ENCODE measurements around the gene ZNF140. TPM values are rescaled to one million over a fixed set of nuclear protein-coding genes. Genes with fewer than 3 reads are reported as not detected.

ZNF140 gene
- total and polyA plus RNA-seq, 2 donors from 2014 or later: 14.1 to 20.4 TPM

GRCh38 chr12:133108150-133108549 lies 27.4 kb downstream of the ZNF140 start:
- TF ChIP-seq CTCF (IDR thresholded peaks at IDR 0.05; ENCODE audit: borderline replicate concordance, extremely low read depth, insufficient read depth): no peak
- H3K36me3 ChIP-seq (ENCODE audit: control insufficient read depth in 2 of 3, insufficient read depth in 3 of 3, low read length in 3 of 3): peaks cover 21 to 44% (median 25%) of the 10 kb centered on the region in 3 donors
- intact Hi-C loops (cut with DNase I): loop anchor here (5.0 kb wide), 1 partner anchor 56 kb away; no protein-coding TSS in a partner anchor
- H3K9ac ChIP-seq (ENCODE audit: low read length in 3 of 3): no peak overlapping the region
- peaks cover 22 to 85% (median 59%) of the 10 kb centered on the region in 3 donors for H3K9me3 ChIP-seq (ENCODE audit: control insufficient read depth in 2 of 3, insufficient read depth in 1 of 3, low read length in 3 of 3)
- FAIRE-seq (no peak), DNase-seq (no peak)
- peak overlapping the region in 2 of 3 donors; percentile 4 to 8 for H3K4me3 ChIP-seq (ENCODE audit: low read length in 3 of 3)
- no peaks in the 10 kb centered on the region for H3K27me3 ChIP-seq (ENCODE audit: control insufficient read depth, insufficient read depth, low read length)
- no peak overlapping the region for H3K27ac ChIP-seq (ENCODE audit: low read depth in 2 of 2, low read length in 2 of 2)
- H3K4me1 ChIP-seq (ENCODE audit: control insufficient read depth in 2 of 3, insufficient read depth in 2 of 3, low read depth in 1 of 3, low read length in 3 of 3): no peaks in the 10 kb centered on the region

GRCh38 chr12:133120385-133121191 lies 39.9 kb downstream of the ZNF140 start:
- no peaks in the 10 kb centered on the region for H3K4me1 ChIP-seq (ENCODE audit: control insufficient read depth in 2 of 3, insufficient read depth in 2 of 3, low read depth in 1 of 3, low read length in 3 of 3)
- no peak overlapping the region for H3K27ac ChIP-seq (ENCODE audit: low read depth in 2 of 2, low read length in 2 of 2)
- DNase-seq (no peak), FAIRE-seq (no peak)
- no peaks in the 10 kb centered on the region for H3K27me3 ChIP-seq (ENCODE audit: control insufficient read depth, insufficient read depth, low read length)
- H3K4me3 ChIP-seq (ENCODE audit: low read length in 3 of 3): no peak overlapping the region
- peaks cover 16 to 97% (median 74%) of the 10 kb centered on the region in 3 donors for H3K9me3 ChIP-seq (ENCODE audit: control insufficient read depth in 2 of 3, insufficient read depth in 1 of 3, low read length in 3 of 3)
- H3K36me3 ChIP-seq (ENCODE audit: control insufficient read depth in 2 of 3, insufficient read depth in 3 of 3, low read length in 3 of 3): peaks cover 11 to 25% (median 13%) of the 10 kb centered on the region in 3 donors
- TF ChIP-seq CTCF (IDR thresholded peaks at IDR 0.05; ENCODE audit: borderline replicate concordance, extremely low read depth, insufficient read depth): no peak
- H3K9ac ChIP-seq (ENCODE audit: low read length in 3 of 3): no peak overlapping the region
- intact Hi-C loops (cut with DNase I): no loop called here

GRCh38 chr12:133124674-133125073 lies 44.0 kb downstream of the ZNF140 start:
- no peak for FAIRE-seq
- Histone ChIP-seq H3K27me3 (ENCODE audit: control insufficient read depth, insufficient read depth, low read length) (no peaks in the 10 kb centered on the region), H3K4me1 (ENCODE audit: control insufficient read depth in 2 of 3, insufficient read depth in 2 of 3, low read depth in 1 of 3, low read length in 3 of 3) (no peaks in the 10 kb centered on the region), H3K9ac (ENCODE audit: low read length in 3 of 3) (no peak overlapping the region), H3K9me3 (ENCODE audit: control insufficient read depth in 2 of 3, insufficient read depth in 1 of 3, low read length in 3 of 3) (peaks cover 13 to 71% (median 50%) of the 10 kb centered on the region in 3 donors), H3K27ac (ENCODE audit: low read depth in 2 of 2, low read length in 2 of 2) (no peak overlapping the region), H3K36me3 (ENCODE audit: control insufficient read depth in 2 of 3, insufficient read depth in 3 of 3, low read length in 3 of 3) (peaks cover 9 to 27% (median 10%) of the 10 kb centered on the region in 3 donors), H3K4me3 (ENCODE audit: low read length in 3 of 3) (no peak overlapping the region)
- no peak for DNase-seq
- intact Hi-C loops (cut with DNase I): no loop called here
- no peak for TF ChIP-seq CTCF (IDR thresholded peaks at IDR 0.05; ENCODE audit: borderline replicate concordance, extremely low read depth, insufficient read depth)
